T-helper 2 cell treated with Interferon-gamma antibody and Interleukin-4, amounts not matched to agents 100 ng/mL and 5 ng/mL, for 36 hours (primary cell): ENCODE data around the gene ACACB. TPM values are rescaled to one million over a fixed set of nuclear protein-coding genes. Genes with fewer than 3 reads are reported as not detected.

Source experiments
- intact Hi-C: fragments of 100-400 bp; cut with micrococcal nuclease; formaldehyde crosslinking; loops from one replicate; pipeline ENCODE4 v1.15.1; 2023
- total RNA-seq: library from RNA; stranded (reverse); gene quantifications from 2 replicates; pipeline ENCODE4 v1.2.3, GENCODE V29; 2022

The ACACB gene
- total RNA-seq, 1 donor from 2014 or later: 16.0 TPM

DNA sequence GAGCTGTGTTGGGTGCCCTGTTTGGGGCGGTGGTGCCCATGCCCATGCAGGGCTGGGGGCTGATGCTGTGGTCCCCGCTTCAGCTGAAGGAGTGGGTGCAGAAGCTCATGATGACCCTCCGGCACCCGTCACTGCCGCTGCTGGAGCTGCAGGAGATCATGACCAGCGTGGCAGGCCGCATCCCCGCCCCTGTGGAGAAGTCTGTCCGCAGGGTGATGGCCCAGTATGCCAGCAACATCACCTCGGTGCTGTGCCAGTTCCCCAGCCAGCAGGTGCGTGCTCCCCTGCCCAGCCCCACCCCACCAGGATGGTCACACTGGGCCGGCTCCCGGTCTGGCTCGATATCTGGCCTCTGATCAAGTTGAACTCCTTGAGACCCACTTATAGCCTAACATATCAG lies 92.7 kb downstream of the ACACB start:
- intact Hi-C loops: no loop called here

DNA sequence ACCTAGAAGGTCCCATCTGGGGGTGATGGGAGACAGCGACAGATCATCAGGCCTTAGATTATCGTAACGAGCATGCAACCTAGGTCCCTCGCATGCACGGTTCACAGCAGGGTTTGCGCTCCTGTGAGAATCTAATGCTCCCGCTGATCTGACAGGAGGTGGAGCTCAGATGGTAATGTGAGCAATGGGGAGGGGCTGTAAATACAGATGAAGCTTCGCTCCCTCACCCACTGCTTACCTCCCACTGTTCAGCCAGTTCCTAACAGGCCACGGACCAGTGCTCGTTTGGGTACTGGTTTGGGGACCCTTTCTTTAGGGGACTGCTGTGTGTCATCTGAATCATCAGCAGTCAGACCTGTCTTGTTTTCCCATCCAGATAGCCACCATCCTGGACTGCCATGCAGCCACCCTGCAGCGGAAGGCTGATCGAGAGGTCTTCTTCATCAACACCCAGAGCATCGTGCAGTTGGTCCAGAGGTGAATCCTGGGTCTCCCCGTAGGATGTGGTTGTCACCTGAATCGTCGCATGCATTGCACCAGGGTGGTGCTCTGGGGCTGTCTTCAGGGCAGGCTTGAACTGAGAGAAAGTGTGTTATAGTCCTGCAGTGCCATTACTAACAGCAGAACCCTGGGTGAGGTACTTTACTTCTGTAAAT lies 96.2 kb downstream of the ACACB start:
- intact Hi-C loops: no loop called here

- intact Hi-C loops: no loop called here
These were observed 97.7 kb downstream of the ACACB start for GRCh38 chr12:109214131-109214530.

DNA sequence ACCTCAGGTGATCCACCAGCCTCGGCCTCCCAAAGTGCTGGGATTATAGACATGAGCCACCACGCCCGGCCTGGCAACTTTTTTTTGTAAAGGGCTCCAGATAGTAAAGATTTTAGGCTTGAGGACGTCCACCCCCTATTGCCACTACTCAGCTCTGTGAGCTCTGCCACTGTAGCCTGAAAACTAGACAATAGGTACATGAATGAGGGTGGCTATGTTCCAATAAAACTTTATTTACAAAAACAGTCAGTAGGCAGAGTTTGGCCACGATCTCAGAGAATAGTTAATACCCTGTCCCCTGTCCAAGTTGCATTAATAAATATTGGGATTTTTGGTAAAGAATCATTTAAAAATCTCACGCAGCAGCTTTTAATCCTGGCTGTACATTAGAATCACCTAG lies 102.6 kb downstream of the ACACB start:
- intact Hi-C loops: no loop called here

GRCh38 chr12:109219938-109220337 lies 103.6 kb downstream of the ACACB start:
- intact Hi-C loops: no loop called here

GRCh38 chr12:109221277-109221931 lies 105.0 kb downstream of the ACACB start:
- intact Hi-C loops: no loop called here

- intact Hi-C loops: no loop called here
These were observed 105.7 kb downstream of the ACACB start for GRCh38 chr12:109222062-109222461.

DNA sequence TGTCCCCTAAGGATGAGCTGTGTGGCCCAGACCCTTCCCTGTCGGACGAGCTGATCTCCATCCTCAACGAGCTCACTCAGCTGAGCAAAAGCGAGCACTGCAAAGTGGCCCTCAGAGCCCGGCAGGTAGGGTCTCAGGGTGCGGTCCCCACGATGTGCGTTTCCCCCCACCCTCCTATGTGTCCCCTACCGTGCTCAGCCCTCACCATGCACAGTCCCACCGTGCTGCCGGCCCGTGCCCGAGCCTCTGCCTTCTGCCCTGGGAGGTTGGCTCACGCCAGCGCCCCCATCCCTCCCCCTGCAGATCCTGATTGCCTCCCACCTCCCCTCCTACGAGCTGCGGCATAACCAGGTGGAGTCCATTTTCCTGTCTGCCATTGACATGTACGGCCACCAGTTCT lies 106.1 kb downstream of the ACACB start:
- intact Hi-C loops: no loop called here

DNA sequence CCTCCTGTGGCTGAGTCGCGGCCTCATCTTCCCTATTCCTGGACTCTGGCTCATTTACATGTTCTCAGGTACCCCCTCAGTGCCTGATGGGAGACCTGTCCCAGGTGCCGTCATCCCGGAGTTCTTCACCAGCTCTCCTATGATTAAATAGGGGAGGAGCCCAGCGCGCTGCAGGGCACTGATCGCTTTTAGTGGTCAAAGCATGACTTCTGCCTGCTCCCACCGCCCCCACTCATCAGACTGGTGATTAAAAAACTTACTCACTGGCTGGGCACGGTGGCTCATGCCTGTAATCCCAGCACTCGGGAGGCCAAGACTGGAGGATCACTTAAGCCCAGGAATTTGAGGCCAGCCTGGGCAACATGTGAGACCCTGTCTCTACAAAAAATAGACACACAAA lies 106.8 kb downstream of the ACACB start:
- intact Hi-C loops: no loop called here

- intact Hi-C loops: no loop called here
These were observed 107.5 kb downstream of the ACACB start for GRCh38 chr12:109223868-109224267.

DNA sequence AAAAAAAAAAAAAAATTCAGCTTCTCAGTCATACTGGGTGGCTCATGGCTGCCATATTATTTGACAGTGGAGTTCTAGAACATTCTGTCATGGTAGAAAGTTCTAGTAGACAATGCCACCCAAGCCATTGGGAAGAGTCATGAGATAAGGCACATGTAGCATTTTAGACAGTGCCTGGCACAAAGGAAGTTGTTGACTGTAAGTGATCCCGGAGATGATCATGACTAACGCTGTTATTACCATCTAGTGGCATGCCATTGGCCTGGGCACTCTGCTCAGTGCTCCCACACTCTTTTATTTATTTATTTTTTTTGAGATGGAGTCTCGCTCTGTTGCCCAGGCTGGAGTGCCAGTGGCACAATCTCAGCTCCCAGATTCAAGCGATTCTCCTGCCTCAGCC lies 112.3 kb downstream of the ACACB start:
- intact Hi-C loops: no loop called here

- intact Hi-C loops: no loop called here
These were observed 113.8 kb downstream of the ACACB start for GRCh38 chr12:109230193-109230592.

DNA sequence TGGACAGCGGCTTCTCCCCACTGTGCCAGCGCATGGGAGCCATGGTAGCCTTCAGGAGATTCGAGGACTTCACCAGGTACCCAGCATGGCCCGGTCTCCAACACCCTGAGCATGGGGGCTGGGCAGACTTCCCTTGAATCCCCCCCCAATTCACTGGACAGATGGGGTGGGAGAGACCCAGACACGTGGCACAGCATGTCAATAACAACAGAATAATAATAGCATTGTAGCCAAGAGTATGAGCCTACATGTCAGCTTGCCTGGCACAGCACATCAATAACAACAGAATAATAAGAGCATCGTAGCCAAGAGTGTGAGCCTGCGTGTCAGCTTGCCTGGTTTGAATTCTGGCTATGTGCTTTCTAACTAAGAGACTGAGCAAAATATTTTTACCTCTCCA lies 116.3 kb downstream of the ACACB start:
- intact Hi-C loops: no loop called here

GRCh38 chr12:109234012-109234411 lies 117.6 kb downstream of the ACACB start:
- intact Hi-C loops: no loop called here

DNA sequence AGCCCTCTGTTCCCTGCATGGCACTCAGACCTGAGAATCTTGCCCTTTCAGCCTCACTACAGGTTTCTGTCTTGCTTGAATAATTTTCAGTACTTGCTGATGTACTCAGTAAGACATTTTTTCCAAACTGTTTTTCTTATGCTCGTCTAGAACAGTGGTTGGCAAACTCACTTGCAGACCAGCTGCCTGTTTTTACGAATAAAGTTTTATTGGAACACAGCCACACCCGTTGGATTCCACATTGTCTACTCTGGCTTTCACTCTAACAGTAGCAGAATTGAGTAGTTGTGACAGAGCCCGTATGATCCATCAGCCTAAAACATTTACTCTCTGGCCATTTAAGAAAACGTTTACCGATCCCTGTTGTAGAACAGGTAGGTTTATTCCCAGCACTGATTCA lies 119.9 kb downstream of the ACACB start:
- intact Hi-C loops: no loop called here

GRCh38 chr12:109239179-109239578 lies 122.8 kb downstream of the ACACB start:
- intact Hi-C loops: no loop called here

GRCh38 chr12:109239691-109240090 lies 123.3 kb downstream of the ACACB start:
- intact Hi-C loops: no loop called here

GRCh38 chr12:109240365-109240764 lies 124.0 kb downstream of the ACACB start:
- intact Hi-C loops: no loop called here

DNA sequence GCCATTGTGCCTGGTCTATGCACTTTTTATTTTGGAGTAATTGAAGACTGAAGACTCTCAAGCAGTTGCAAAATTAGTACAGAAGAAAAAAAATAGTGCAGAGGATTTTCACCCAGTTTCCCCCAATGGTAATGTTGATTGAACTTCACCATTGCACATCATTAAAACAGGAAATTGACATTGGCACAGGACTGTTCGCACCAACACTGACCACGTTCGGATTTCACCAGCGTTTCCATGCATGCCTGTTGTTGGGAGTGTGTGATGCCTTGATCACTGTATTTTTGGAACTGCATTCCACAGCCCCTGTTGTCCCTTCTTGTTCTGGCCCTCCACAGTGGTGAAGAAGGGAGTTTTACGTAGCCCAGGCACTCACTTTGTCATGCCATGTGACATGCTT lies 125.5 kb downstream of the ACACB start:
- intact Hi-C loops: no loop called here

DNA sequence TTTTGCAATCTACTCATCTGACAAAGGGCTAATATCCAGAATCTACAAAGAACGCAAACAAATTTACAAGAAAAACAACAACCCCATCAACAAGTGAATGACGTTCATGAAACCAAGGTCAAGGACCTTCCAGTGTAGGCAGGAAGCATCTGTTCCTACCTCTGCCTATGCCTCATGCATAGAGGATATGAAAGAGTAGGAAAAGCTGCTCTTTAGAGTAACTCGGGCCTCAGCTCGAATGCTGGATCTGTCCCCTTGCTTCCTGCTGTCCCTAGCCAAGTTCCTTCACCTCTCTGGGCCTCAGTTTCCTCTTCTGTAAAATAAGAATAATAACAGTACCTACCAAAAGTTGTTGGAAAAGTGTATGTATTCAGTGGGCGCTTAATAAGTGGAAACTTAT lies 127.7 kb downstream of the ACACB start:
- intact Hi-C loops: no loop called here

- intact Hi-C loops: no loop called here
These were observed 129.8 kb downstream of the ACACB start for GRCh38 chr12:109246221-109246620.

DNA sequence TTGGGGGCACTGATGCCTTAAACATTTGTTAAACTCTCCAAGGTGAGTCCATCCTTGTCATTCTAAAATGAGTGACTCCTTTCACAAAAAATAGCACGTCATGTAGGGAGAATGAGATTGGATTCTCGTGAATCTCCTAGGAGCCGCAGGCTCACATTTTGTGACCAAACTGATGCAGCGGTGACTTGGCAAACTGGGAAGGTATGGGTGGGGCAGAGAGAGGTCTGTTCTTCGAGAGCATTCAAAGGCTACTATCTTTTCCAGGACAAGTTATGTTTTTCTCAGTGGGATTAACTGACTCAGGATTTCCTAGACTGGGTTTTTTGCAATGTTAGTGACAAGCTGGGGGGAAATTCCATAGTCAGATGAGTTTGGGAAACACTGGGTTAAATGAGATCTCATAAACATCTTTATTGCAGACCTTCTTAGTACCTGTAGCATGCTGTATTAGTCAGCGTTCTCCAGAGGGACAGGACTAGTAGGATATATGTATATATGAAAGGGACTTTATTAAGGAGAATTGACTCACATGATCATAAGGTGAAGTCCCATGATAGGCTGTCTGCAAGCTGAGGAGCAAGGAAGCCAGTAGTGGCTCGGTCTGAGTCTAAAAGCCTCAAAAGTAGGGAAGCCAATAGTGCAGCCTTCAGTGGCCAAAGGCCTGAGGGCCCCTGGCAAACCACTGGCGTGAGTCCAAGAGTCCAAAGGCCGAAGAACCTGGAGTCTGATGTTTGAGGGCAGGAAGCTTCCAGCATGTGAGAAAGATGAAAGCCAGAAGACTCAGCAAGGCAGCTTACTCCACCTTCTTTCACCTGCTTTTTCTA lies 131.7 kb downstream of the ACACB start:
- intact Hi-C loops: no loop called here
